Measurements from ENCODE around the gene TIAM1. TPM values are rescaled to one million over a fixed set of nuclear protein-coding genes. Genes with fewer than 3 reads are reported as not detected.
A peak's percentile ranks its signal among the peaks of the same experiment; 100 is the strongest.

The TIAM1 gene
- total RNA-seq, 6 experiments from 2014 or later, result 4.8 to 12.5 (median 7.7) TPM

DNA sequence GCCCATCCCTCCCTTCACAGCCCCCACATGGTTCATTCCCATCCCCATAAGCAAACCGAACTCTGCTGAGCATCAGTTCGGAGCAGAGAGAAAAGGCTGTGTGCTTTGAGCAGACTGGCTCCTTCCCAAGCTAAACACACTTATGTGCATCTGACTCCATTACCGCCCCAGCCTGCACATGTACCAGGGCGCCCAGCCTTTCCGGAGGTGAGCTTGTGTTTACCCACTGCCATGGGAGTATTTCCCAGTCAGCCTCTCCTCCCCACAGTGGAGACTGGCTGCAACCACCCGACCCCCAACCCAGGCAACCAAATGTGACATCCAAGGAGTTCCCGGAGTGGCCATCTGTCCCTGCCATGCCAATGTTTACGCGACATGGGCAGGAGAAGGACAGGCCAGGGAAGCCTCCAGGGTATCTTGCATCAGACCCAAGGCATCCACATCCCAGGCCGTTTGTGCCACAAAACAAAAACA lies 9.4 kb downstream of the TIAM1 start:
- no peak for TF ChIP-seq POLR2A (IDR thresholded peaks at IDR 0.05)

DNA sequence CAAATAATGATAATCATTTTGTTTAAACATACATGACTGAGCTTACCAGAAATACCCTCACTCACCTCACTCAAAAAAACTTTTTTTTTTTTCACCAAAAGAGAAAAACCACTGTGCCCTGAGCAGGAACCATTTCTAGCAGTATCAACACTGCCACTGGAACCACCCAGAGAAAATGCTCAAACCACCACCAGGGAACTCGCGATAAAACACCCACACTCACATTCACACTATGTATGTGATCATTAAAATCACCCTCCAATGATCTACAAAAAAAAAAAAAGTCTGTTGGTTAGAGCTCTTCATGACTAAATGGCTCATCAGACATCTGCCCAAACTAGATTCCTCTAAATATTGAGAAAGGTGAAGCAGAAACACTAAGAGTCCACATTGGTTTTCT lies 11.5 kb downstream of the TIAM1 start:
- WGBS (ENCODE audit: insufficient coverage, low coverage, low lambda C conversion rate, missing lambda C conversion rate), result 73% methylated on average over 2 of the region's 2 CpGs
- DNase-seq (no peak), ATAC-seq (no peak)
- Histone ChIP-seq H3K36me3 (no peaks in the 10 kb centered on the region), H3K27ac (no peak overlapping the region), H3K27me3 (no peaks in the 10 kb centered on the region), H3K4me1 (no peaks in the 10 kb centered on the region), H3K9me3 (no peaks in the 10 kb centered on the region), H3K4me3 (no peak overlapping the region)
- no peak for TF ChIP-seq POLR2A (IDR thresholded peaks at IDR 0.05)
- TF ChIP-seq CTCF (IDR thresholded peaks at IDR 0.05), result no peak
- intact Hi-C loops (cut with DNase I), result no loop called here

More for the DNA sequence above, 9.4 kb downstream of the TIAM1 start:
- ATAC-seq (no peak), DNase-seq (no peak)
- Histone ChIP-seq H3K27me3 (no peaks in the 10 kb centered on the region), H3K9me3 (no peaks in the 10 kb centered on the region), H3K27ac (no peak overlapping the region), H3K4me3 (no peak overlapping the region), H3K4me1 (no peaks in the 10 kb centered on the region), H3K36me3 (no peaks in the 10 kb centered on the region)
- intact Hi-C loops (cut with DNase I), result no loop called here
- WGBS (ENCODE audit: insufficient coverage, low coverage, low lambda C conversion rate, missing lambda C conversion rate), result 74% methylated on average over 3 of the region's 10 CpGs

- WGBS (ENCODE audit: insufficient coverage, low coverage, low lambda C conversion rate, missing lambda C conversion rate), result 100% methylated on average over 1 of the region's 2 CpGs
- H3K4me3 ChIP-seq, result no peak overlapping the region
- H3K36me3 ChIP-seq, result no peaks in the 10 kb centered on the region
- H3K27me3 ChIP-seq, result no peaks in the 10 kb centered on the region
- TF ChIP-seq POLR2A (IDR thresholded peaks at IDR 0.05) (no peak), CTCF (IDR thresholded peaks at IDR 0.05) (no peak)
- H3K4me1 ChIP-seq, result no peaks in the 10 kb centered on the region
- no peak for DNase-seq
- no peaks in the 10 kb centered on the region for H3K9me3 ChIP-seq
- H3K27ac ChIP-seq, result no peak overlapping the region
- no peak for ATAC-seq
- intact Hi-C loops (cut with DNase I), result no loop called here
Observed at GRCh38 chr21:31331231-31331630, 12.8 kb downstream of the TIAM1 start.

DNA sequence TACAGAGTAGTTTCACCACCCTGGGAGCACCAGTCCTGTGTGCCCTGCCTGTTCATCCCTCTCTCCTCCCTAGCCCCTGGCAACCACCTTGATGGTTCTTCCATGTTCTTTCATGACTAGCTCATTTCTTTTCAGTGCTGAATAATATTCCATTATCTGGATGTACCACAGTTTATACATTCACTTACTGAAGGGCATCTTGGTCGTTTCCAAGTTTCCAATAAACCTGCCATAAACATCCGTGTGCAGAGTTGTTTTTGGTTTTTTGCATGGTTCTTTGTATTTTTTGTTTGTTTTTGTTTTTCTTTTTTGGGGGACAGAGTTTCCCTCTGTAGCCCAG lies 13.9 kb downstream of the TIAM1 start:
- H3K4me1 ChIP-seq, result no peaks in the 10 kb centered on the region
- H3K9me3 ChIP-seq, result no peaks in the 10 kb centered on the region
- H3K36me3 ChIP-seq, result no peaks in the 10 kb centered on the region
- TF ChIP-seq POLR2A (IDR thresholded peaks at IDR 0.05) (no peak), CTCF (IDR thresholded peaks at IDR 0.05) (no peak)
- no peak overlapping the region for H3K27ac ChIP-seq
- intact Hi-C loops (cut with DNase I), result no loop called here
- DNase-seq (no peak), ATAC-seq (no peak)
- 74% methylated on average over 2 of the region's 2 CpGs for WGBS (ENCODE audit: insufficient coverage, low coverage, low lambda C conversion rate, missing lambda C conversion rate)
- H3K4me3 ChIP-seq, result no peak overlapping the region
- H3K27me3 ChIP-seq, result no peaks in the 10 kb centered on the region

DNA sequence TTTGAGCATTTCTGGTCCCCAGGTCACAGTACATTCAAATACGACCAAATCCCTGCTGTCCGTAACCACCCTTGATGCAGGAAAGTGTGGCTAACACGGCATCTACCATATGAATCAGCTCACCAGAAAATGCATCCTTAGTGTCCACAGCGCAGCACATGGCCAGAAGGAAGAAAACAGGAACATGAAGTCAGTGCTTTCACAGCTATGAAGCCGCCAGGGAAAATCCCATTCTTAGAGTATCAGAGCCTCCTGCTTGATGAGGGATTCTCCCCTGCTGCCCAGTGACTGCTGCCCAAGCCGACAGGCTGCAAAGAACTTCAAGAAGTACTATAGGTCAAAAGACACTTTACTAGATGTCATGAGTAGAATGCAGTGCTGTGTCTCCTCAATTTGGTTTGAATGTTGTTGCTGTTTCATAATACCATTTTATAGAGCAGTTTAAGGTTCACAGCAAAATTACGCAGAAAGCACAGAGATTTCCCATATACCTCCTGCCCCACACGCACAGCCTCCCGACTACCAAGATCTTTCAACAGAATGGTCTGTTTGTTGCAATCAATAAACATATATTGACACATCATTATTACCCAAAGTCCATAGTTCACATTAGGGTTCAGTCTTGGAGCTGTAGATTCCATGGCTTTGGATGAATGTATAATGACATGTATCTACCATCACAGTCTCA lies 14.5 kb downstream of the TIAM1 start:
- intact Hi-C loops (cut with DNase I), result no loop called here
- TF ChIP-seq CTCF (IDR thresholded peaks at IDR 0.05) (no peak), POLR2A (IDR thresholded peaks at IDR 0.05) (no peak)
- 66% methylated on average over 5 of the region's 9 CpGs for WGBS (ENCODE audit: insufficient coverage, low coverage, low lambda C conversion rate, missing lambda C conversion rate)

More for the DNA sequence above, 14.5 kb downstream of the TIAM1 start:
- Histone ChIP-seq H3K4me1 (no peaks in the 10 kb centered on the region), H3K4me3 (no peak overlapping the region), H3K27me3 (no peaks in the 10 kb centered on the region), H3K9me3 (no peaks in the 10 kb centered on the region), H3K27ac (no peak overlapping the region), H3K36me3 (no peaks in the 10 kb centered on the region)
- DNase-seq, result no peak
- ATAC-seq, result peak in 2 of 4 donors; percentile 30 to 76

Measured in right lobe of liver (tissue), 6 donors.